RWPE2 (cell line): ENCODE results near the gene CEP43.

Experiments used
- ATAC-seq: fragments of 200-7000 bp; cut with Tn5 transposase; 3 replicates; pipeline ENCODE4 v1.9.1; 2021; ENCODE audit warnings: low read depth
- DNase-seq: peaks from one replicate; pipeline ENCODE4 v3.0.0-alpha.2; 2020; ENCODE audit warnings: low spot score
- H3K27ac ChIP-seq: fragments of 450-650 bp; 2 replicates; pipeline ENCODE4 v1.5.1; 2017; ENCODE audit warnings: mild to moderate bottlenecking; ENCODE audit not compliant: poor library complexity, severe bottlenecking
- H3K27me3 ChIP-seq: fragments of 250-450 bp; sonication (Bioruptor Pico); 2 replicates; pipeline ENCODE4 v1.5.1; 2021; ENCODE audit warnings: mild to moderate bottlenecking, moderate library complexity; ENCODE audit not compliant: insufficient read depth, poor library complexity, severe bottlenecking
- H3K36me3 ChIP-seq: fragments of 250-450 bp; sonication (Bioruptor Pico); 2 replicates; pipeline ENCODE4 v1.5.1; 2020; ENCODE audit warnings: low read depth, mild to moderate bottlenecking, moderate library complexity
- H3K4me1 ChIP-seq: fragments of 250-450 bp; sonication (Bioruptor Pico); 2 replicates; pipeline ENCODE4 v1.5.1; 2021; ENCODE audit warnings: mild to moderate bottlenecking, moderate library complexity; ENCODE audit not compliant: insufficient read depth, poor library complexity, severe bottlenecking
- H3K4me3 ChIP-seq: fragments of 250-450 bp; sonication (Bioruptor Pico); 2 replicates; pipeline ENCODE4 v1.5.1; 2021; ENCODE audit warnings: mild to moderate bottlenecking, moderate library complexity; ENCODE audit not compliant: severe bottlenecking
- H3K9me3 ChIP-seq: fragments of 250-450 bp; sonication (Bioruptor Pico); 2 replicates; pipeline ENCODE4 v1.5.1; 2021; ENCODE audit warnings: mild to moderate bottlenecking, moderate library complexity; ENCODE audit not compliant: severe bottlenecking
- CTCF ChIP-seq: fragments of 450-650 bp; IDR thresholded peaks from one replicate; pipeline ENCODE4 v1.5.1; 2017; ENCODE audit warnings: mild to moderate bottlenecking, moderate library complexity; ENCODE audit not compliant: poor library complexity, severe bottlenecking

CEP43 gene

GRCh38 chr6:167007985-167008384 lies 8.8 kb downstream of the CEP43 start:
- no peak for TF ChIP-seq CTCF
- DNase-seq = no peak
- no peak overlapping the region for H3K27ac ChIP-seq
- H3K4me3 ChIP-seq = no peak overlapping the region
- H3K36me3 ChIP-seq = peaks cover 85% of the 10 kb centered on the region
- no peaks in the 10 kb centered on the region for H3K27me3 ChIP-seq
- H3K9me3 ChIP-seq = no peaks in the 10 kb centered on the region
- ATAC-seq = no peak
- H3K4me1 ChIP-seq = no peaks in the 10 kb centered on the region

- TF ChIP-seq CTCF = no peak
- no peak overlapping the region for H3K27ac ChIP-seq
- DNase-seq (no peak), ATAC-seq (no peak)
- H3K4me3 ChIP-seq = no peak overlapping the region
- no peaks in the 10 kb centered on the region for H3K4me1 ChIP-seq
- no peaks in the 10 kb centered on the region for H3K27me3 ChIP-seq
- H3K9me3 ChIP-seq = no peaks in the 10 kb centered on the region
- H3K36me3 ChIP-seq = peaks cover 61% of the 10 kb centered on the region
These were observed 13.9 kb downstream of the CEP43 start for GRCh38 chr6:167013067-167013466.

GRCh38 chr6:167013946-167014345 lies 14.7 kb downstream of the CEP43 start:
- H3K27ac ChIP-seq = no peak overlapping the region
- DNase-seq (no peak), ATAC-seq (no peak)
- no peaks in the 10 kb centered on the region for H3K9me3 ChIP-seq
- TF ChIP-seq CTCF = no peak
- H3K4me3 ChIP-seq = no peak overlapping the region
- H3K4me1 ChIP-seq = no peaks in the 10 kb centered on the region
- H3K36me3 ChIP-seq = peaks cover 59% of the 10 kb centered on the region
- H3K27me3 ChIP-seq = no peaks in the 10 kb centered on the region

- no peak for TF ChIP-seq CTCF
- ATAC-seq (no peak), DNase-seq (no peak)
- no peaks in the 10 kb centered on the region for H3K4me1 ChIP-seq
- H3K36me3 ChIP-seq = peaks cover 66% of the 10 kb centered on the region
- H3K27ac ChIP-seq = no peak overlapping the region
- H3K27me3 ChIP-seq = no peaks in the 10 kb centered on the region
- no peak overlapping the region for H3K4me3 ChIP-seq
- H3K9me3 ChIP-seq = no peaks in the 10 kb centered on the region
These were observed 16.1 kb downstream of the CEP43 start for GRCh38 chr6:167015302-167015701.

- H3K27ac ChIP-seq = no peak overlapping the region
- H3K9me3 ChIP-seq = no peaks in the 10 kb centered on the region
- no peaks in the 10 kb centered on the region for H3K4me1 ChIP-seq
- H3K36me3 ChIP-seq = peaks cover 42% of the 10 kb centered on the region
- H3K27me3 ChIP-seq = no peaks in the 10 kb centered on the region
- H3K4me3 ChIP-seq = no peak overlapping the region
- ATAC-seq (no peak), DNase-seq (no peak)
- TF ChIP-seq CTCF = no peak
These were observed 21.0 kb downstream of the CEP43 start for GRCh38 chr6:167020206-167020605.
